Stimulated activated CD8-positive, alpha-beta memory T cell treated with anti-CD3 and anti-CD28 coated beads, Interleukin-15, amount 100 ng/mL, for 1 hour (primary cell): ENCODE measurements around the gene LCN1.
A peak's percentile ranks its signal among the peaks of the same experiment; 100 is the strongest.

Source experiments
- DNase-seq: peaks from one replicate; pipeline ENCODE4 v3.0.0-alpha.2; 2020; ENCODE audit warnings: low read depth

The LCN1 gene

GRCh38 chr9:135488527-135488926 is 32.7 kb upstream of the LCN1 start:
- no peak for DNase-seq

- no peak for DNase-seq
These were observed 31.9 kb upstream of the LCN1 start for GRCh38 chr9:135489188-135489906.

GRCh38 chr9:135490166-135490870 is 30.9 kb upstream of the LCN1 start:
- DNase-seq, result no peak

- no peak for DNase-seq
These were observed 30.2 kb upstream of the LCN1 start for GRCh38 chr9:135490980-135491464.

DNA sequence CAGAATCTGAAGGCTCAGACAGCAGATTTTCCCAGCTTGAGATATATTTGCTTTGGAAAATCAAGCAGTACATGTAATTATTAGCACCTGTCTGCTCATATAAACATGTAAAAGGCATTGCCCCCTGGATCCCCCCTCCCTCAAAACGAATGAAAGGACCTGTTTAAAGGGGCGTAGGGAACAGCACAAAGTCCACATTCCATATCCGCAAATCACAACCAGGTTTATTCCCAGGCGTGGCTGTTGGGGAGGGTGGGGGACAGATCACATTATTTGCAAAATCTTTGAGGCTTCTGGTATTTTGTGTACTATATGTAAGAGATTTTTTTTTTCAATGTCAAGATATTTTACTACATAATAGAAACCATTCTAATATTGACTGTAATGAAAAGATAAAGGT is 29.5 kb upstream of the LCN1 start:
- DNase-seq, result no peak

- no peak for DNase-seq
These were observed 28.2 kb upstream of the LCN1 start for GRCh38 chr9:135492886-135493669.

DNA sequence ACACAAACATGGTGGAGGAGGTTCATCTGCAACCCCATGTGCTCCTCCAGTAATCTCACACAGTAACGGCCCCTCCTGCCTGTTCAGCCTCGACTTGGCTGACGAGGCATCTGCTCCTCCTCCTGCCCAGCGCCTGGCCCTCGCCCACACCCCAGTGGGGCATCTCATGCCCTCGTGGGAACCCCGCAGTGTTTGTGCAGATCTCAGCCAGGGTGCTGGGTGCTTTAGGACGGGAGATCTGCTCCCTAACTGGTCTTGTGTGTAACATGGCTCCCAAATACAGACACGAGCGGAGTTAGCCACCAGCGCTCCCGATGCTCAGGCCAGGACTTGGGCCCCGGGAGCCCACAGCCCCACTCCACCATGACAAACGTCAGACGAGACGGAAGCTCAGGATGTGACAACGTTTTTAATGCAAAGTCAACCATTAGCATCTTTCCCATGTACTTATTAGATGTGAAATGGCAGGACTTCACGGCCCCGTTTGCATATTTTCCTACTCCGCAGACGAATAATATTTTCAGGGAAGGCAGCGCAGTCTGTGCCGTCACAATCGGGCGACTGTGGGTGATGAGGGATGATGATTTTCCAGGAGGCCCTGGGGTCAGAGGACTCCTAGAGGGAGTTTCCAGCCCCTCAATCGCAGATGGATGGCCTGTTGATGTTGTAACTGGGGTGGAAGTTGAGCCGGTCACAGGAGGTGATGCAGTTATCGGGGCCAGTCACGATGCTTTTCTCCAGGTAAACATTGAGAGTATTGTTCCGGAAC is 26.3 kb upstream of the LCN1 start:
- DNase-seq, result no peak

- no peak for DNase-seq
These were observed 22.7 kb upstream of the LCN1 start for GRCh38 chr9:135498381-135499126.

DNA sequence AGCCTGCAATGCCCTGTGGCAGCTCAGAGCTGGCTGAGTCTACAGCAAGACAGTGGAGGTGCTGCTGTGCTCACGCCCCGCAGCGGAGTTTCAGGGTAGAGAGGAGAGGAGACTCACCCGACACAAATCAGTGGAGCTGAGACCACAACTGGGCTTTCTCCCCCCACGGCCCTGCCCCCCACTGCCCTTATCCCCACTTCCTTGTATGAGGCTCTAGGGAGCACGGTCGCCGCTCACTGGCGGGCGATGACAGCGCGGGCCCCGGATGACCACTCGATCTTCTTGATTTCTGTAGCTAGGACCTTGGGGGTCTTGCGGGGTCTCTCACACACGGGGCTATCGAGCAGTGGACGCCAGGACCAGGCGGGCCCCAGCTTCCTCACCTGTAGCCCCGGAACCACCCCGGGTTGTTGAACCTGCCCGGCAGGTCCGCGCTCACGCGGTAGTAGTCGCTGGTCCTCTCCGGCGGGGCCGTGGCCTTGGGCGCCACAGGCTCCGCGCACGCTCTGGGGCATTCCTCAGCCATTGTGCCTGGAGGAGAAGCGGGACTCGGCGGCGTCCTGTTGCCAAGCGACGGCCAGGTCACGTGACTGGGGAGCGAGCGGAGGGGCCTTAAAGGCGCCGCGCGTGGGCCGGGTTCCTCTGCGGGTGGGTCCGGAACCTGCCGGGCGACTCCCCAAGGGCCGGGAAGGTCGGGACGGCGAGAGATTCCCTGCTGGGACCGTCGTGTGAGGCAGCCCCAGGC is 21.7 kb upstream of the LCN1 start:
- DNase-seq, result peak; percentile 85

DNA sequence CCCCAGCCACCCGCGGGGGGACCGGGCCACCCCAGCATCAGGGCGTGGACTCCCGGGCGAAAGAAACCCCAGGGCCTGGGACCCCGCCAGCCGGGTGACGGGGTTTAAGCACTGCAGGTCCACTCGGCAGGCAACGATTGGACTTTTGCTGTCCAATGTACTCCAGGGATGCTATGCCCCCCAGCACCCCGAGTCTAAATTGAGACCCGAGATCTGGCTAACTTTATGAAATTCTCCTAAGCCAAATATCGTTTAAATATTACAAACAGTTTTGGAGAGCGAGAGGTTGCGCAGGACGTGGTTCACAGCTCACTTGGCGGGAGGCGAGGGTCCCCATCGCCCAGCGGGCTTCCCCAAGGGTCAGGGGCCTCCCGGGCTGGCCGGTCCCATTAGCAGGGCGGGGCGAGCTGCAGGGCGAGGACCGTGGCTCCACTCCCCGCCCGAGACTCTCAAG is 21.1 kb upstream of the LCN1 start:
- no peak for DNase-seq

DNA sequence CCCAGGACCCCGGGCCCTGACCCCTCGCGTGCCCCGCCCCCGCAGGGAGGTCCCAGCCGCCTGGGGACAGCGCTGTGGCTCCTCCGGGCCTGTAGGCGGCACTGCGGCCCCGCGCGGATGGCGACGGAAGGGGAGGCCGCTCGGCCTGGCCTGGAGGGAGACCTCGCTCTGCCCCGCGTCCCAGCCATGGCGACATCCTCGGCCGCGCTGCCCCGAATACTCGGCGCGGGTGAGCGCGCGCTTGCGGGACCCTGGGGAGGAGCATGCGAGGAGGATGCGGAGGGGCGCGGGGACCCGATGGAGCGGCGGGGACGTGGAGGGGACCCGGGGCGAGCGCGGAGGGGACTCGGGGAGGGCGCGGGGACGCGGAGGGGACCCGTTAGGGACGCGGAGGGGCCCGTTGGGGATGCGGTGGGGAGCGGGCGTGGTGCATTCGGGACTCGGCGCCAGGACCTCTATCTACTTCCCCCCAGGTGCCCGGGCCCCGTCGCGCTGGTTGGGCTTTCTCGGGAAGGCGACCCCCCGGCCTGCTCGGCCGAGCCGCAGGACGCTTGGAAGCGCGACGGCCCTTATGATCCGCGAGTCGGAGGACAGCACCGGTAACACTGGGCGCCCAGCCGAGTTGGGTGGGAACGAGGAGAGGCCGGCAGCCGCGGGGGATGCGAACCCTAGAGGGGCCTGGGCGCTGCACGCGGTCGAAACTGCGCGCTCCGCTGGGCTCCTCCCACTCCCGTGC is 20.5 kb upstream of the LCN1 start, which contains the start of gene MRPS2:
Gene MRPS2, plus strand, starts transcription at position 158 of the 736 bp plus-strand sequence. Its CDS starts 29 bp downstream, at position 187.
- peak; percentile 70 for DNase-seq

DNA sequence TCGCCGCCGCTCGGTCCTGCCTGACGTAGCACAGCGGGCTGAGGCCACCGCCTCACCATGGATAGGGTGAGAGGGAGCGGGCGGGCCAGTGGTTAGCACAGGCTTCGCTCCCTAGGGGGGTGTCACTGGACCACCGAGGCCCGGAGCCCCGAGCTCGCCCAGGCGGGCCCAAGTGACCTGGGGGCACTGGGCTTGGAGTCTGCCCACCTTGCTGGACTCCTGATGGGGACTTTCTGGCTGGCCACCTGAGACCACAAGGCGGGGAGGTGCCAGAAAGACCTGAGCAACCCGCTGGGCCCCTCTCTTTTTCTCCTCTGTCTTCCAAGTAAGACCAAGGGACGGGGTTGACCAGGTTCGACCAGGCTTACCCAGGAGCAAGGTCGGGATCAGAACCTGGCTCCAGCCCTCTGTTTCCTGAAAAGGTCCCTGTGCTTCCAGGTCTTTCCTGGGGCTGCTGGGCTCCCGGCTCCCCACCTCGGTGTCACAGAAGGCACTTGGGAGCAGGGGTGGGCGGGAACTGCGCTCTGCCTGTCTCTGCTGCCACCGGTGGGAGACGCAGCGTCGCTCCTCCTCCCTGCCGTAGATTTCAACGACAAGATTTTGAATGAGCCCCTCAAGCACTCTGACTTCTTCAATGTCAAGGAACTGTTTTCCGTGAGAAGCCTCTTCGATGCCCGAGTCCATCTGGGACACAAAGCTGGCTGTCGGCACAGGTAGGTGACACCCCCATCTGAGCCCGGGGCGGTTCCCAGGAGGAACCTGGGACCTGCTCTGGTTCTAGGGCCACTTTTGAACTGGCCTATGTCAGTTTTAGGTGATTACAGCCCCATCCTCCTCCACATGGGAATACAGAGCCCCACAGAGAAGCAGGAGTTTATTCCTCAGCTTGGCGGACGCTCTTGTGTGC is 19.7 kb upstream of the LCN1 start:
- no peak for DNase-seq

GRCh38 chr9:135502168-135502872 is 18.9 kb upstream of the LCN1 start:
- no peak for DNase-seq

- DNase-seq, result no peak
These were observed 18.3 kb upstream of the LCN1 start for GRCh38 chr9:135502873-135503321.

DNA sequence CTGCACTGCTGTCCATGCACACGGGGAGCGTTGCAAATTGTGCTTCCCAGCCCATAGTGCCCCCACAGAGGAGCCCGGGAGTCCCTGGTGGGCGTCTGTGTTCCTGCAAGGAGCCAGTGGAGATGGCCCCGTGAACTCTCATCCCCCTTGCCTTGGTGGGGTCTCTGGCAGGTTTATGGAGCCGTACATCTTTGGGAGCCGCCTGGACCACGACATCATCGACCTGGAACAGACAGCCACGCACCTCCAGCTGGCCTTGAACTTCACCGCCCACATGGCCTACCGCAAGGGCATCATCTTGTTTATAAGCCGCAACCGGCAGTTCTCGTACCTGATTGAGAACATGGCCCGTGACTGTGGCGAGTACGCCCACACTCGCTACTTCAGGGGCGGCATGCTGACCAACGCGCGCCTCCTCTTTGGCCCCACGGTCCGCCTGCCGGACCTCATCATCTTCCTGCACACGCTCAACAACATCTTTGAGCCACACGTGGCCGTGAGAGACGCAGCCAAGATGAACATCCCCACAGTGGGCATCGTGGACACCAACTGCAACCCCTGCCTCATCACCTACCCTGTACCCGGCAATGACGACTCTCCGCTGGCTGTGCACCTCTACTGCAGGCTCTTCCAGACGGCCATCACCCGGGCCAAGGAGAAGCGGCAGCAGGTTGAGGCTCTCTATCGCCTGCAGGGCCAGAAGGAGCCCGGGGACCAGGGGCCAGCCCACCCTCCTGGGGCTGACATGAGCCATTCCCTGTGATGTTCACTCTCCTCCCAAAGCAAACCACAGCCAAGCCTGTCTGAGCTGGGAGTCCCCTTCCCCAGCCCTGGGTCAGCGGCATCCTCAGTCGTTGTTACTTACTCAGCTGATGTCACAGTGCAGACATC is 17.6 kb upstream of the LCN1 start:
- no peak for DNase-seq
